Fibroblast of lung (primary cell): ENCODE measurements around the gene CCDC33. TPM values are rescaled to one million over a fixed set of nuclear protein-coding genes. Genes with fewer than 3 reads are reported as not detected.

Experiments used
- DNase-seq, 2 donors: peaks; one replicate each; pipeline versions ENCODE4 v3.0.0 to v3.0.0-alpha.2; 2010; ENCODE audit warnings: low read depth in 2 of 2
- H2AFZ ChIP-seq: 2 replicates; pipeline ENCODE4 v1.5.1; 2012; ENCODE audit warnings: low read length, control low read depth, inconsistent platforms
- H3K27ac ChIP-seq: 2 replicates; pipeline ENCODE4 v1.5.1; 2011; ENCODE audit warnings: low read length, control low read depth; ENCODE audit not compliant: insufficient read depth
- H3K27me3 ChIP-seq: 2 replicates; pipeline ENCODE4 v1.5.1; 2011; ENCODE audit warnings: mild to moderate bottlenecking, low read length; ENCODE audit not compliant: control insufficient read depth, insufficient read depth
- H3K36me3 ChIP-seq: 2 replicates; pipeline ENCODE4 v1.5.1; 2011; ENCODE audit warnings: low read length; ENCODE audit not compliant: control insufficient read depth, insufficient read depth
- H3K4me1 ChIP-seq: 2 replicates; pipeline ENCODE4 v1.5.1; 2011; ENCODE audit warnings: low read length; ENCODE audit not compliant: control insufficient read depth, insufficient read depth; ENCODE audit errors: extremely low read depth
- H3K4me2 ChIP-seq: 2 replicates; pipeline ENCODE4 v1.5.1; 2011; ENCODE audit warnings: low read length, control low read depth; ENCODE audit not compliant: insufficient read depth; ENCODE audit errors: extremely low read depth
- H3K4me3 ChIP-seq, 4 experiments: fragments of 200-600 bp in 1 of 4; sonication (generic) in 1 of 4; replicated peaks in 1 of 4; 2 replicates each; pipeline ENCODE4 v1.5.1; 2011 to 2016; ENCODE audit warnings: low read length in 4 of 4, low read depth in 3 of 4, mild to moderate bottlenecking in 3 of 4, control low read depth in 2 of 4, inconsistent platforms in 1 of 4, mixed read lengths in 1 of 4; ENCODE audit not compliant: insufficient read depth in 1 of 4; ENCODE audit errors: control extremely low read depth in 1 of 4
- H3K79me2 ChIP-seq: 2 replicates; pipeline ENCODE4 v1.5.1; 2012; ENCODE audit warnings: mild to moderate bottlenecking, low read length, inconsistent platforms; ENCODE audit not compliant: control insufficient read depth, insufficient read depth
- H3K9ac ChIP-seq: 2 replicates; pipeline ENCODE4 v1.5.1; 2011; ENCODE audit warnings: mild to moderate bottlenecking, low read length, control low read depth; ENCODE audit not compliant: insufficient read depth
- H3K9me3 ChIP-seq: 2 replicates; pipeline ENCODE4 v1.5.1; 2012; ENCODE audit warnings: low read depth, low read length; ENCODE audit not compliant: control insufficient read depth, insufficient read depth
- H4K20me1 ChIP-seq: 2 replicates; pipeline ENCODE4 v1.5.1; 2011; ENCODE audit warnings: low read length; ENCODE audit not compliant: control insufficient read depth, insufficient read depth; ENCODE audit errors: extremely low read depth
- EZH2 ChIP-seq: IDR thresholded peaks from 2 replicates; pipeline ENCODE4 v1.5.1; 2012; ENCODE audit warnings: low read length, control low read depth, mild to moderate bottlenecking; ENCODE audit errors: missing control alignments
- polyA plus RNA-seq, 2 donors: library from polyadenylated mRNA; depleted of rRNA in 1 of 2; stranded (reverse) in 1 of 2; unstranded in 1 of 2; fragments of >200 nt; gene quantifications; 2 replicates each; pipeline ENCODE4 v1.2.1, GENCODE V29; 2011 to 2012; ENCODE audit warnings: missing spikeins in 1 of 2
- total RNA-seq: library from RNA; depleted of rRNA; stranded (reverse); fragments of >200 nt; gene quantifications from 2 replicates; pipeline ENCODE4 v1.2.1, GENCODE V29; 2014
- TF ChIP-seq, protein P1 (sequence below), 2 donors: IDR thresholded peaks in 1 of 2; conservative IDR thresholded peaks in 1 of 2; 1 replicate in 1 of 2; 2 replicates in 1 of 2; pipeline ENCODE4 v1.5.1; 2011 to 2012; ENCODE audit warnings: low read length in 2 of 2, control low read depth in 1 of 2, inconsistent platforms in 1 of 2, low read depth in 1 of 2, mild to moderate bottlenecking in 1 of 2

The CCDC33 gene
- total and polyA plus RNA-seq, 2 donors (not counting 1 experiment from before 2014, with no cell fraction given): not detected

DNA sequence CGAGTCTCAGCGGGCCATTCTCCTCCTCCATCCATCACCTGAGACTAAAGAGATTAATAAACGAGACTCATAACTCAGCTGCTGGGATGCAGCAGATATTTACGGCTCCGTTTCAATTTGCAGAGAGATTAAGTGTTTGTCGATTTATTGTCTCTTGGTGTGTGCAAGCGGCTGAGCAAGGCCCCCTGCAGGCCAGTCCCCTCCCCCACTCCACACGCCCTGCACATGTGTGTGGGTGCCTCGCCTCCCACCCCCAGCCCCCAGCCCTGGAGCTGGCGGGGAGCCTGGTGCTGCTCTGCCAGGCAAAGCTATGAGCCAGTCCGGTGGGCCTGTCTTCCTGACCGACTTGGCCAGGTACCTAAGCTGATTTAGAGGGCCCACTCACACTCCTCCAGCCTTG, 68.3 kb downstream of the CCDC33 start:
- Histone ChIP-seq H3K27ac (no peak overlapping the region), H3K4me3 (no peak overlapping the region), H3K4me2 (no peak overlapping the region), H3K36me3 (no peaks in the 10 kb centered on the region), H2AFZ (no peak overlapping the region), H3K4me1 (no peaks in the 10 kb centered on the region), H3K27me3 (peaks cover 52% of the 10 kb centered on the region), H3K9me3 (no peaks in the 10 kb centered on the region), H4K20me1 (no peaks in the 10 kb centered on the region), H3K79me2 (no peaks in the 10 kb centered on the region), H3K9ac (no peak overlapping the region)
- no peak for DNase-seq
- no peak for TF ChIP-seq EZH2
- TF ChIP-seq, protein P1, sequence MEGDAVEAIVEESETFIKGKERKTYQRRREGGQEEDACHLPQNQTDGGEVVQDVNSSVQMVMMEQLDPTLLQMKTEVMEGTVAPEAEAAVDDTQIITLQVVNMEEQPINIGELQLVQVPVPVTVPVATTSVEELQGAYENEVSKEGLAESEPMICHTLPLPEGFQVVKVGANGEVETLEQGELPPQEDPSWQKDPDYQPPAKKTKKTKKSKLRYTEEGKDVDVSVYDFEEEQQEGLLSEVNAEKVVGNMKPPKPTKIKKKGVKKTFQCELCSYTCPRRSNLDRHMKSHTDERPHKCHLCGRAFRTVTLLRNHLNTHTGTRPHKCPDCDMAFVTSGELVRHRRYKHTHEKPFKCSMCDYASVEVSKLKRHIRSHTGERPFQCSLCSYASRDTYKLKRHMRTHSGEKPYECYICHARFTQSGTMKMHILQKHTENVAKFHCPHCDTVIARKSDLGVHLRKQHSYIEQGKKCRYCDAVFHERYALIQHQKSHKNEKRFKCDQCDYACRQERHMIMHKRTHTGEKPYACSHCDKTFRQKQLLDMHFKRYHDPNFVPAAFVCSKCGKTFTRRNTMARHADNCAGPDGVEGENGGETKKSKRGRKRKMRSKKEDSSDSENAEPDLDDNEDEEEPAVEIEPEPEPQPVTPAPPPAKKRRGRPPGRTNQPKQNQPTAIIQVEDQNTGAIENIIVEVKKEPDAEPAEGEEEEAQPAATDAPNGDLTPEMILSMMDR (conservative IDR thresholded peaks at IDR 0.05 in 1 of 2, IDR thresholded peaks at IDR 0.05 in 1 of 2; ENCODE audit: low read depth in 1 of 2, low read length in 2 of 2): no peak

DNA sequence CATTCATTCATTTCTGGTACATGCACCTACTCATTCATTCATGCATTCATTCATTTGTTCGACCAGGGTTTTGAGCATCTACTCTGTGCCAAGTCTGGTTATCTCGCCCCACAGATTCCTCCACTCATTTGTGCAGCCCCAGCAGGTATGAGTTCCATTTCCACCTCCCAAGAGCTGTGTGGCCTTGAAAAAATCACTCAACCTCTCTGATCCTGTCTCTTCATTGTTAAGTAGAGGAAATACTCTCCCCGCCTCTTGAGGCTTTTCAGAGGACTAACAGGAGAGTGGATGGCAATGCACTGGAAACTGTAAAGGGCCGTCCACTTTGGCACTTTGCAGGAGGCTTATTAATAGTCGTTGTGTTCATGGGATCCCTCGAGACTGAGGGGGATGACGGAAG, 69.6 kb downstream of the CCDC33 start:
- Histone ChIP-seq H4K20me1 (no peaks in the 10 kb centered on the region), H3K4me1 (no peaks in the 10 kb centered on the region), H3K9me3 (no peaks in the 10 kb centered on the region), H3K4me2 (no peak overlapping the region), H3K79me2 (no peaks in the 10 kb centered on the region), H2AFZ (no peak overlapping the region), H3K27me3 (peaks cover 44% of the 10 kb centered on the region), H3K4me3 (no peak overlapping the region), H3K27ac (no peak overlapping the region), H3K9ac (no peak overlapping the region), H3K36me3 (no peaks in the 10 kb centered on the region)
- TF ChIP-seq, protein P1 (conservative IDR thresholded peaks at IDR 0.05 in 1 of 2, IDR thresholded peaks at IDR 0.05 in 1 of 2; ENCODE audit: low read depth in 1 of 2, low read length in 2 of 2): no peak
- no peak for TF ChIP-seq EZH2
- DNase-seq: no peak

DNA sequence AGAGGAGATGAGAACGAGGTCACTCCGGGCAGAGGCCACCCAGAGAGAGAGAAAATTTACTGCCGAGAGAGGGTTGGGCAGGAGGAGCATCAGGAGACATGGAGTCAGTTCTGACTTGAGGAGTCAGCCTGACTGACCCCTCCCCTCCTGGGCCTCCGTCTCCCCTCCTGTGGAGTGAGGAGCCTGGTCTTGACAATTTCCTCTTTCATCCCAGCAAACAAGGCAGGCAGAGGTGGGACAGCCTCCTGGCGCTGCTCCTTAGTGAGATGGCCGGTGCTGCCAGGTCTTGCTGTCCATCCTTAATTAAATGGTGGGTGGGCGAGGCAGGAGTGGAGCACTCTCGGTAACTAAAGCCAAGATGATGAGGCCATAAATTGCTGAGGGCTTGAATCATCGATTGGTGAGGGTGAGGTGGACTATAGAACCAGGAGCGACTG, 70.7 kb downstream of the CCDC33 start:
- H3K79me2 ChIP-seq: no peaks in the 10 kb centered on the region
- no peak overlapping the region for H2AFZ ChIP-seq
- peaks cover 37% of the 10 kb centered on the region for H3K27me3 ChIP-seq
- H3K36me3 ChIP-seq: no peaks in the 10 kb centered on the region
- H3K4me3 ChIP-seq: no peak overlapping the region
- no peak overlapping the region for H3K4me2 ChIP-seq
- peak in 1 of 2 donors; percentile 48 for DNase-seq
- H3K9ac ChIP-seq: no peak overlapping the region
- no peak overlapping the region for H3K27ac ChIP-seq
- no peaks in the 10 kb centered on the region for H3K9me3 ChIP-seq
- no peaks in the 10 kb centered on the region for H3K4me1 ChIP-seq
- no peaks in the 10 kb centered on the region for H4K20me1 ChIP-seq
- TF ChIP-seq, protein P1 (conservative IDR thresholded peaks at IDR 0.05 in 1 of 2, IDR thresholded peaks at IDR 0.05 in 1 of 2; ENCODE audit: low read depth in 1 of 2, low read length in 2 of 2): no peak
- TF ChIP-seq EZH2: no peak
